22Rv1 (cell line): ENCODE data around the gene OSBPL3.

ENCODE experiments used
- CTCF ChIP-seq: fragments of 450-650 bp; IDR thresholded peaks from 2 replicates; pipeline ENCODE4 v1.5.1; 2017; ENCODE audit warnings: mild to moderate bottlenecking
- ZFX ChIP-seq: fragments of 450-650 bp; IDR thresholded peaks from 2 replicates; pipeline ENCODE4 v1.6.1; 2017; ENCODE audit warnings: antibody characterized with exemption, borderline replicate concordance

- TF ChIP-seq CTCF (no peak), ZFX (no peak)
Measured at GRCh38 chr7:24902931-24903330, 77.0 kb downstream of the OSBPL3 start.
